Ectodermal cell (in vitro differentiated cells): ENCODE results near the gene RBMXL2. TPM values are rescaled to one million over a fixed set of nuclear protein-coding genes. Genes with fewer than 3 reads are reported as not detected.

Source experiments
- H3K27ac ChIP-seq: 2 replicates; pipeline ENCODE4 v1.7.0; 2013; ENCODE audit warnings: mild to moderate bottlenecking, low read depth, low read length; ENCODE audit not compliant: insufficient read depth, poor library complexity, severe bottlenecking
- H3K27me3 ChIP-seq: 2 replicates; pipeline ENCODE4 v1.7.0; 2013; ENCODE audit warnings: mild to moderate bottlenecking, low read length; ENCODE audit not compliant: insufficient read depth, control insufficient read depth, poor library complexity, severe bottlenecking
- H3K36me3 ChIP-seq: one replicate; pipeline ENCODE4 v1.7.0; 2013; ENCODE audit warnings: low read length; ENCODE audit not compliant: control insufficient read depth, insufficient read depth
- H3K4me1 ChIP-seq: one replicate; pipeline ENCODE4 v1.7.0; 2013; ENCODE audit warnings: low read length; ENCODE audit not compliant: control insufficient read depth, insufficient read depth
- H3K4me3 ChIP-seq: 2 replicates; pipeline ENCODE4 v1.7.0; 2013; ENCODE audit warnings: low read depth, low read length, control low read depth; ENCODE audit not compliant: insufficient read depth
- H3K9me3 ChIP-seq: 2 replicates; pipeline ENCODE4 v1.7.0; 2013; ENCODE audit warnings: mild to moderate bottlenecking, low read length, moderate library complexity; ENCODE audit not compliant: control insufficient read depth
- WGBS, 2 experiments: methylation state at CpG; one replicate each; pipeline ENCODE4 v1.1.7; 2013; ENCODE audit warnings: missing lambda C conversion rate in 2 of 2; 5-methylcytosine and 5-hydroxymethylcytosine counted together
- polyA plus RNA-seq, 4 experiments: library from polyadenylated mRNA; stranded (reverse); fragments of 50-300 nt; gene quantifications; one replicate each; pipeline ENCODE4 v1.2.3, GENCODE V29; 2013

The RBMXL2 gene
- polyA plus RNA-seq (2013, experiment 1 of 4): not detected
- not detected for polyA plus RNA-seq (2013, experiment 2 of 4)
- not detected for polyA plus RNA-seq (2013, experiment 3 of 4)
- polyA plus RNA-seq (2013, experiment 4 of 4): not detected

GRCh38 chr11:7088921-7089320 is at the start of gene RBMXL2:
RBMXL2 (plus strand) TSS chr11:7088998; CDS start chr11:7089121, 123 bp downstream.
- Histone ChIP-seq H3K4me1 (no peaks in the 10 kb centered on the region), H3K27me3 (no peaks in the 10 kb centered on the region), H3K9me3 (no peaks in the 10 kb centered on the region), H3K36me3 (no peaks in the 10 kb centered on the region), H3K27ac (no peak within 1 kb of the TSS), H3K4me3 (no peak within 1 kb of the TSS)
- 94 to 95% methylated on average over 45 of the region's 45 CpGs for WGBS, 2 experiments

- H3K36me3 ChIP-seq: no peaks in the 10 kb centered on the region
- H3K9me3 ChIP-seq: no peaks in the 10 kb centered on the region
- no peaks in the 10 kb centered on the region for H3K4me1 ChIP-seq
- WGBS, 2 experiments: 82 to 89% methylated on average over 3 of the region's 3 CpGs
- H3K4me3 ChIP-seq: no peak overlapping the region
- H3K27ac ChIP-seq: no peak overlapping the region
- H3K27me3 ChIP-seq: no peaks in the 10 kb centered on the region
Observed at GRCh38 chr11:7046474-7047175, 42.2 kb upstream of the RBMXL2 start.

- Histone ChIP-seq H3K36me3 (no peaks in the 10 kb centered on the region), H3K9me3 (no peaks in the 10 kb centered on the region), H3K27me3 (no peaks in the 10 kb centered on the region), H3K4me3 (no peak overlapping the region), H3K27ac (no peak overlapping the region), H3K4me1 (no peaks in the 10 kb centered on the region)
- WGBS, 2 experiments: 90 to 100% methylated on average over 1 of the region's 1 CpG
Observed at GRCh38 chr11:7050191-7050590, 38.6 kb upstream of the RBMXL2 start.

GRCh38 chr11:7056828-7057513 is 31.8 kb upstream of the RBMXL2 start:
- Histone ChIP-seq H3K4me1 (no peaks in the 10 kb centered on the region), H3K27ac (no peak overlapping the region), H3K27me3 (no peaks in the 10 kb centered on the region), H3K36me3 (no peaks in the 10 kb centered on the region), H3K4me3 (no peak overlapping the region), H3K9me3 (no peaks in the 10 kb centered on the region)
- 86 to 90% methylated on average over 4 of the region's 6 CpGs for WGBS, 2 experiments

GRCh38 chr11:7057641-7058040 is 31.2 kb upstream of the RBMXL2 start:
- 76 to 85% methylated on average over 2 of the region's 2 CpGs for WGBS, 2 experiments

GRCh38 chr11:7060868-7061267 is 27.9 kb upstream of the RBMXL2 start:
- Histone ChIP-seq H3K9me3 (no peaks in the 10 kb centered on the region), H3K27me3 (no peaks in the 10 kb centered on the region), H3K36me3 (no peaks in the 10 kb centered on the region), H3K4me3 (no peak overlapping the region), H3K4me1 (no peaks in the 10 kb centered on the region), H3K27ac (no peak overlapping the region)
- WGBS, 2 experiments: 94 to 100% methylated on average over 1 of the region's 1 CpG

More at GRCh38 chr11:7057641-7058040, 31.2 kb upstream of the RBMXL2 start:
- no peak overlapping the region for H3K4me3 ChIP-seq
- H3K27me3 ChIP-seq: no peaks in the 10 kb centered on the region
- no peak overlapping the region for H3K27ac ChIP-seq
- H3K36me3 ChIP-seq: no peaks in the 10 kb centered on the region
- no peaks in the 10 kb centered on the region for H3K9me3 ChIP-seq
- H3K4me1 ChIP-seq: no peaks in the 10 kb centered on the region

GRCh38 chr11:7062534-7062933 is 26.3 kb upstream of the RBMXL2 start:
- Histone ChIP-seq H3K27ac (no peak overlapping the region), H3K4me3 (no peak overlapping the region), H3K36me3 (no peaks in the 10 kb centered on the region), H3K9me3 (no peaks in the 10 kb centered on the region), H3K4me1 (no peaks in the 10 kb centered on the region), H3K27me3 (no peaks in the 10 kb centered on the region)
- 94 to 100% methylated on average over 1 to 2 of the region's 2 CpGs for WGBS, 2 experiments

- no peaks in the 10 kb centered on the region for H3K9me3 ChIP-seq
- no peak overlapping the region for H3K4me3 ChIP-seq
- WGBS, 2 experiments: 95 to 97% methylated on average over 4 of the region's 4 CpGs
- H3K27ac ChIP-seq: no peak overlapping the region
- no peaks in the 10 kb centered on the region for H3K27me3 ChIP-seq
- no peaks in the 10 kb centered on the region for H3K36me3 ChIP-seq
- no peaks in the 10 kb centered on the region for H3K4me1 ChIP-seq
Observed at GRCh38 chr11:7072401-7073028, 16.3 kb upstream of the RBMXL2 start.

- Histone ChIP-seq H3K4me3 (no peak overlapping the region), H3K27me3 (no peaks in the 10 kb centered on the region), H3K36me3 (no peaks in the 10 kb centered on the region), H3K4me1 (no peaks in the 10 kb centered on the region), H3K9me3 (no peaks in the 10 kb centered on the region), H3K27ac (no peak overlapping the region)
- 82 to 85% methylated on average over 16 of the region's 16 CpGs for WGBS, 2 experiments
Observed at GRCh38 chr11:7077101-7077500, 11.7 kb upstream of the RBMXL2 start.

GRCh38 chr11:7079545-7080135 is 9.2 kb upstream of the RBMXL2 start:
- 93% methylated on average over 7 of the region's 7 CpGs for WGBS, 2 experiments
- H3K4me1 ChIP-seq: no peaks in the 10 kb centered on the region
- H3K27ac ChIP-seq: no peak overlapping the region
- no peaks in the 10 kb centered on the region for H3K9me3 ChIP-seq
- no peaks in the 10 kb centered on the region for H3K36me3 ChIP-seq
- no peaks in the 10 kb centered on the region for H3K27me3 ChIP-seq
- no peak overlapping the region for H3K4me3 ChIP-seq
